NCI-H2029 treated with DMSO at 0.1 percent for 48 hours (cell line): Measurements from ENCODE around the gene GNAS-AS1.

ENCODE experiments used
- DNase-seq: peaks from one replicate; lab custom pipeline; 2025; lab: John Stamatoyannopoulos, UW

GNAS-AS1 gene

DNA sequence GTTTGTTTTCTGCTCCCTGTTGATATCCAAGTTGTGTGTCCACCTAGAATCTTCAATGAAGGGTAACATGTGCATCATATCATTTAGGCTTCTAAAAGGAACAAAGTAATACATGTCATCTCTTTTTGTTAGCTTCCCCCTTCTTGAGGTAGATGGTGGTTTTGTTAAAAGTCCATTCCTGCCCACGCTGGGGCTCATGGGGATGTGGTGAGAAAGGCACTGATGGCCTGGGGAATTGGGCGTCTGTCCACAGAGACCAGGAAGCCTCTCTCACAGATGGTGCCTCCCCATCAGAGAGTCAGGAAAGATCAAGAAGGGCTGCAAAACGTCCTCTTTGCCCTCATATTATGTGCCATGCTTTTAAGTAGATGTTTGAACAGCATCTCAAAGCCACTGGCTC lies 34.3 kb upstream of the GNAS-AS1 start:
- DNase-seq = no peak

DNA sequence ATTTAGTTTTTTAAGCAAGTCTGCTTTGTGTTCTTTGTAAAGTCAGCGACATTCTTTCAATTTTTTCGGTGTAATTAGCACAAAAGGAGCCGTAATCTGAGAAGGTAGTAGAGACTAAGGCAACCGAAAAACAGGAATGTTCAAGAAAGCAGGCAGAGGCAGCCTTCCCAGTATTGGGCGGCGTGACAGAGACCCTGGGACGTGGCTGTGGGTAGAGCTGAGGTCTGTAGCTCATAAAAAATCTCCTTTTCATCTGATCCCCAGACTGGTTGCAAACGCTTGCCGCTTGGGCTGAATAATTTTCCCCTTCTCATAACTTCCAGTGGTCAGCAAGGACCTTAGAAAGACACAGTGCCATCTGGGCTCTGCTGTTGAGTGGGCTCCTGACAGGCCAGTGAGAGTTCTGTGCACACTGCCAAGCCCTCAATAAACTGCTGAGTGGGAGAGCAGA lies 32.6 kb upstream of the GNAS-AS1 start:
- DNase-seq = no peak

DNA sequence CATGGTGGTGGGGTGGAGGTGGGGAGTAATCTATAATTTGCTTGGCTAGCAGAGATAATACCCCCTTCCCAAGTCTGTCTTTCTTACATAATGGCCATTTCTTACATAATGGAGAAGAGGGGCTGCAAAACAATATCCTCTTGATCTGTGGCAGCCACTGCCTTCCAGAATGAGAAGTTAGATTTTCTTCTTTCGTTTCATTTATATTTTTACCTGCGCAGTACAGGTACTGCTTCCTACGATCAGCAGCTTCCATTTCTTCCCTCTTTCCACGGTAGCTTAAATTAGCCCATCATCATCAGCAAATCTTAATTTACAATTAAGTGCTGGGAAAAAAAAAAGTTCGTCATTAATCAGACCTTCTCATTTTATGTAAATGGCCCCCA lies 32.0 kb upstream of the GNAS-AS1 start:
- DNase-seq = no peak

DNA sequence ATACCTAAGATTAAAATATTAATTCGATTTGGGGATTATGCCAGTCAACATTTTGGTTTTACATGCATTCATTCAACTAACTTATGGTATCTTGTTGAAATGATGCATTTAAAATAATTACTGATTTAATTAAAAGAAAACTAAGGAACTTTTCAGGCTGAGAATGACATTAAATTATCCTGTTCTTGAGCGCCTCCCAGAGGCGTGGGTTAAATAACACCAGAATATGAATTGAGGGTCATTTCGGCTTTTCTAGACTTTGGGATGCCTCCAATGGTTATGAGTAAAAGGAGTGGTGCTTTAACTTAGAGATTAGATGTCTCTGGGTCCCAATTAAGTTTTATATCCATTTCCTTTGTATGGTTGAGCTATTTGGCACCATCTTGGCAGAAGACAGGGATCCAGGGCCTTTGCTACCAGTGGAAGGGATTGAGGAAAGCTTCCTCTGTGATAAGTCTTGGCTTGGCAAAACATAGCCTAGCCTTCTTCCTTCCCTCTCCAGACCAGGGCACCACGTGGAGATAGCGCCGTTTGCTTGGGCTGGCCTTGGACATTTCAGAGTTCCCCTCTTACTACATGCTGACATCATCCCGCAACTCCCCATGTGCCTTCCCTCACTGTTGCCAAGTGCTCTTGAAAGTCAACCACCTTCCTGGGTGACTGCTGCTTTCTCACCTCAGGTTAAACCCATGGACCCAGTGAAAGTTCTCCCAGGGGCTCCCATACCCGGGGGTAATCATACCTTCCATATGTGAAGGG lies 30.5 kb upstream of the GNAS-AS1 start:
- no peak for DNase-seq

DNA sequence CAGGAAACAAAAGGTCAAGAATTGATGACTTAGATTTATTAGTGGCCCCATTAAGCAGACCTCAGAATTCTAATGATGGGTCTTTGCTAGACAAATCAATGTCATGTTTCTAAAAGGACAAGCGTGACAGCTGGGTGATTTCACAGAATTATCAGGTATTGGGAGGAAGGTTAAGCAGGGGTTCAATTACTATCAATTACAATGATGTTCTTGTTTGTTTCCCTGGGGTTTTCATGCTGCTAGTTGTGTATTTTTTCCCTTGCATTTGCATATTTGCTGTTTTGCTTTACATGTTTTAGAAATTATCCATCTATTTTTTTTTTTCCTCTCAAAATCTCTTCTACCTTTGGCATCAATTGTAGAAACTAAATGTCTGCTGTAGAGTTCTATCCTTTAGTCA lies 29.7 kb upstream of the GNAS-AS1 start:
- no peak for DNase-seq

DNA sequence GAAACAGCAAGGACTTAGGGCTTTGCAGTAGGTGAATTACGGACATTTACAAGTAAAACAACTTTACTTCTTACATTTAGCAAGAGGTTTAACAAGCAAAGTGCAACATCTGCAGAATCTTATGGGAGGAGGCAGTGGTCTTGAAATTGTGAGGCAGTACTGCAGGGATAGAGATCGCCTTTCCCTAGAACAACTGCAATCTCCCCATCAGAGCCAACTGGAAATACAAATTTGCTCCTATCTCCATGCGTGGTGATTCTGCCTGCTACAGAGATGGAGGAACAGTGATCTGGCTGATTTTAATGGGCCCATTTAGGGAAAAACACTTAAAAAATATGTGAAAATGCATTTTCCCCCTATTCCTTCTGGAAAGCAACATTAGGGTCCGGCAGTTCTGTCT lies 27.7 kb upstream of the GNAS-AS1 start:
- DNase-seq = no peak

DNA sequence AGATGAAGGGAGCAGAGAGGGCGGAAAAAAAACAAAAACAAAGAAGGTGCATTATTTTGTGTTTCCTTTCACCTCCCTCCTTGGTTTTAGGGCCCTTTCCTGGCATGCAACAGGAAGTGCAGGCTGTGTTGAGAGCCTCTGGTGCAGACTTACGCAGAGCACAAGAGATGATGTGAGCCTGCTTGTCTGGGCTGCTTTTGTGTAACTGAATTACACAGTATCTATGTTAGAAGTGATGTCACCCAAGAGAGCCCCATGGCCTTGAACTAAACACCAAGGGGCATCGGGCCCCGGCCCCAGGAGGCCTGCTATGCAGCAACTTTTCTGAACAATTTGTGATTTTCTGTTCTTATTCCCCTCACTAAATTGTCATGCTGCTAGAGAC lies 27.3 kb upstream of the GNAS-AS1 start:
- no peak for DNase-seq

DNA sequence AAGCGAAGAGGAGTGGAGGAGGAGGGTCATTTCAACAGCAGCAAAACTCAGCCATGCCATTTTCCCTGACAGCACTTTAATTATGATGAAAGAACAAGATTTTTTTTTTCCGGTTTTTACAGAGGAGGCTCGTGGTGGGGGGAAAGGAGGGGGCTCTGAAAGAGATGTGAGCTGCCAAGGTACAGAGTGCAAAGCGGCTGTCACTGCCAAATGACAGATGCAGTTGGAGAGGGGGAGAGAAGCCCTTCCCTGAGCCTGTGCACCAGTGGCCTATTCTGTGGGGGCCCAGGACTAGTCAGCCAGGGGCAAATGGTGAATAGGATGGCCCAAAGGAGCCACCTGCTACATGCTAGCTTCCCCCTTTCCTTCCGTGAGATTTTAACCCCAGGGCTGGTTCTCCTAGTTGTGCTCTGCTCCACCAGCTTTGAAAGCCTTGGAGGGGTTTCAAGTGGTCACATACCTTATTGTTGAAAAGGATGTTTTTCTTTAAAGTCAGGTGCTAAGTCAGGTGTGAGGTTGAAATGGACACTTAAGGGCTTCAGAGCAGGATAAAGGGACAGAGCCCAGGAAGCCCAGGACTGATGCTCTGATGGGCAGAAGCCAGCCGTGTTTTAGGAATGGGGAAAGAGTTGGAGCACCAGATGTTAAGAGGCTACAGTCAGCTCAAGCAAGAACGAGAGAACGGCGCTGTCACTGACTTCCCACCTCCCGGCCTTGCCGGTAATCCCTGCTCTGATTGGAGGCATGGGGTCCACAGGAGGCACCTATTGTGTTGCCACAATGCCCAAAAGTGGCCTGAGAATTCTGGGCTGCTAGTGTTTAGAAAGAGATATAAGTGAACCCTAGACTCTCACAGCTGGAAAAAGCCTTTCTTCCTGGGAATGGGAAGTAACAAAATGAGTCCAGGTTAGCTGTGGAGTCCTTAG lies 26.6 kb upstream of the GNAS-AS1 start:
- no peak for DNase-seq

DNA sequence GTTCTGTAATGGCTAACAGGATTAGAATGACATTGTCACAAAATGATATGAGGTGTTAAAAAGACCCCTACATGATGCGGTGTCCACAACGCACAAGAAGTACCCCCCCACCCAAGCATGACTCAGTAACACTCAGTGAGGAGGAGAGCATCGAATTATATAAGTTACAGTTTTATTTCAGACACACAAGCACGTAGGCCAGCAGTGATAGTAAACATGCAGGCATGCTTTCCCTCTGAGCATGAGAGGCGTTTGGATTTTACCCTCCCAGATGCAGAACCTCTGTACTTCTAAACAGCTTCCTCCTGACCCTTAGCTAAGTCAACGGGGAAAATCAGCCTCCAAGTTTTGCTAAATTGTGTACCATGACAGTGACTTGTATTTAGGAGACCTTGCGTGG lies 25.7 kb upstream of the GNAS-AS1 start:
- no peak for DNase-seq

DNA sequence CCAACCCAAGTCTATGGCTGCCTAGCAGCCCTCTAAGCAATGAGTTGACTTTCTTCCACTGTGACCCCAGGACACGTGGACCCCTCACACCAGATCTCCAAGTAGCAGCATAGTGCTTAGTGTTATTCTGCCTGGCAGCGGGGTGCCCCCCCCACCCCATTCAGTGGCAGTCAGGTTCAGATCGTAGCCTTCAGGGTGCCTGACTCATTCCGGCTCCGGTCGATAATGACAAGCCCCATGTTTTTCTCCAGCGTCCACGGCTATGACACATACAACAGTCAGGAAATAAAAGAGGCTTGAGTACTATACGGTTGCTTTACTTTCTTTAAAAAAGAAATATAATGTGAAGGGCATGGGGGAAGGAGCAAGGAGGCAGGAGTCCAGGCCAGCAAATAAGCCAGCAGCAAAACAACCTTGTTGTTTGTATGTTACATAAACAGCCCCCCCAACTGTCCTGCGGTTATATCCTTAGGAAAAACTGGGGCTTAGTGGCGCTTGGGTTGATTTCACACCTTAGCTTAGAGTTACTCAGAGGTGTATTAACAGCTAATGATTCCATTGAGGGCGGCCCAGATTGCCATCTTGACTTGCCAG lies 24.9 kb upstream of the GNAS-AS1 start:
- DNase-seq = no peak

DNA sequence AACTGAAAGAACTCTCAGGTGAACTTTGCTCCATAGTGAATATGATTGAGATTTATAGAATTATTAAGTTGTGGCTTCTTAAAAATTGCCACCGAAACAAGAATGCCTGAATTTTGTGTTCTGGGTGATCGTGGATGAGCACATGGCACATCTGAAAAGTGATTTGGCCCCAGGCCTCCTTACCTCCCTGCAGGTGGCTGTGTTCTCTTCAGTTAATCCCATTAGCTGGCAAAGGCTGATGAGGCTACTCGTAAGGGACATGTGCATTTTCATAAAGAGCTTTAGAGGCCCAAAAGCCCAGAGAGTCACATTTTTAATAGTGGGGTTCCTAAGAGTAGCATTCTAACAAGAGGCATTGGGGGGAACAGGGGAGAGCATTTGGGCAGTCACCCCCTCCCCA lies 24.4 kb upstream of the GNAS-AS1 start:
- no peak for DNase-seq

DNA sequence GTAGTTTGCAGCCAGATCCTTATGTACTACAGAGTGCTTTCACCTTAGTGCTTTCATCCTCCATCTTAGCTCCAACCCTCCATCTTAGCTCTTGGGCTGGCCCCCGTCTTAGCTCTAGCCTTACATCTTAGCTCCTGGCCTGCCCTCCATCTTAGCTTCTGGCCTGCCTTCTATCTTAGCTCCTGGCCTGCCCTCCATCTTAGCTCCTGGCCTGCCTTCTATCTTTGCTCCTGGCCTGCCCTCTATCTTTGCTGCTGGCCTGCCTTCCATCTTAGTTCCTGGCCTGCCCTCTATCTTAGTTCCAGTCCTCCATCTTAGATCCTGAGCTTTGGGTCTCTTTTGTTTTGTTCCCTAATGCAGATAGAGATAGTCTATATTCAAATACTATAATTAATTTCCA lies 23.8 kb upstream of the GNAS-AS1 start:
- no peak for DNase-seq

DNA sequence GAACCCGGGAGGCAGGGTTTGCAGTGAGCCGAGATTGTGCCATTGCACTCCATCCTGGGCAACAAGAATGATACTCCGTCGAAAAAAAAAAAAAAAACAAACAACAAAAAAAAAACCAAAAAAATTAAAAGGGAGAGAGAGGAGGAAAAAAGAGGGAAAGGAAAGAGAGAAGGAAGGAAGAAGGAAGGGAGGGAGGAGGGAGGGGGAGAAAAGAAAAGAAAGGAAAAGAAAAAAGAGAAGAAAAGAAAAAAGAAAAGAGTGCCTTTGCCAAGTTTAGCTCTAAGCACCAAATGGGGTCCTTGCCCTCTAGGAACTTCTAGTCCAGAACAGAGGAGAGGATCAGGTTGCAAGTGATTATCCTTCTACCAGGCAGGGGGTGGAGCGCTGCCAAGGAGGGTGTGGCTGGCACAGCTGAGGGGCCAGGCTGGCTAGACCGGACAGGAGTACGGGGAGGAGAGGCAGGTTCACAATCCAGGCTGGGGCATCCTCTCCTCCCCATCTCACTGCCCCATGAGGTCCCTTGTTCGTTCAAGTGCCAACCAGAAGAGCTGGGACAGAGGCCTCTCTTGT lies 20.9 kb upstream of the GNAS-AS1 start:
- DNase-seq = no peak

DNA sequence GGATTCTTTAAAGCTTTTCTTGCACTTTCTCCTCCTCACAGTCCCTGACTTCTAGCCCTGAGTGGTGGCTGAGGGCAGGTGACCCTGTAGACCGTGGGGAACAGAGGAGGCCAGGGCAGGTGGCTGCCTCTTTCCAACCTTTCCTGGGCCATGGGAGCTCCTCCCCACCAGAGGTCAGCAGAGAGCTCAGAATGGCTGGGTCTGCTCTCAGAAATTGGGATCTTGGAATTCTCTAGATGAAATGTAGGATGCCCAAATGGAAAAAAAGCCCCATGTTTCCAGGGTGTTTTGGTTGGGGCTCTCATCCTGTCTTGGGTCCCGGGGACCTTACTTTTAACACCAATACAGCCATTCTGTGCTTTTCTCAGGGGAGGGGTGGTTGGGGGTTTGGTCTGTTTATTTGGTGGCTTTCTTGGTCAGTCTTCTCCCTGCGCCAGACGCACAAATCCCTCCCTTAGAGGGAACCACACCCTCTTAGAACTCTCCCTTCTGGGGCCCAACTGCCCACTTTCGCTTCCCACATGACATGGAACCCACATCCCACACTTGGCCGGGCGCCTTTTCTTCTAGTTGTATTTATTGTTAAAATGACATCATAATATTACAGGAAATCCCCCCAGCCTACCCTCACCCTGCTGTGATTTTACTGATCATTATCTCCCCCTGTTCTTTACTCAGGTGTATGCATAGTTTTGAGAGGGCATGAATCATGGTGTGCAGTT lies 19.8 kb upstream of the GNAS-AS1 start:
- DNase-seq = peak; percentile 22

DNA sequence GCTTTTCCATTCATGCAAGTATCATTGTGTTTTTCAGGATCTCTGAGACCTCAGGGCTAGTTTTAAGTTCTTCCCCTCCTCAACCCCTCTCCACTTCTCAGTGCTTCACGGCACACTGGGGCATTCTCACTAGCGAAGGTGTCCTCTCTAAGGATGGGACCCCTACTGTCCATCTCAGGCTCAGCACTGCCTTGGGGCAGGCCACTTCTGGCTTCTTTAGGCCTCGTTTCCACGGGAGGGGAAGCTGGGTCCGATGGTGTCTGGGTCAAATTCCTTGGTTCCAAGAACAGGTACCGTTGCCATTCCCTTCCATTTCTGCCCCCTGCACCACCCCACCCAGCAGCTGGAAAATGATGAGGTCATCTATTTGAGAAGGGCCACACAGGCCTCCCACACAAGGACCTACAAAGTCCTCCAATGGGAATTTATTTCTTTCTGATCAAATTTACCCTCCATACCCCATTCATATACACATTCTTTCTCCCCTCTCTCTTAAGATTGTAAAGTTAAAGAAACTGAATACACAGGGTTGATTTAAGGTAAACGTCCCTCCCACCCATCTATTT lies 19.0 kb upstream of the GNAS-AS1 start:
- no peak for DNase-seq

DNA sequence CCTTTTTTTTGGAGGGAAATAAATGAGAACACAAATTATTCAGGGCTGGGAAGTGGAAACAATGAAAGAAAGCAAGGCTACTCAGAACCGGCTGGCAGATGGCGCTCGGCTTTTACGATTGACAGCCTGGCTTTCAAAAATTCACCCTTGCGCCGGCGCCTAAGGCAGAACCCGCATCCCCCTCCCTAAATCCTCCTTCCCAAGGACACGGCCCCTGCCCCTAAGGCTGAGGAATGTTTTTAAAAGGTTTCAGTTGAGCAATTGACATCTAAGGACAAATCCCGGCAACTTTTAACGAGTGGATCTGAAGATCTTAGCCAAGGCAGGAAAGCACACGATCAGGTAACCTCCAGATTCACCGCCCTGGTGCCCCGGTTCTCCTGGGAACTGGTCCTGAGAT lies 18.1 kb upstream of the GNAS-AS1 start:
- DNase-seq = no peak

DNA sequence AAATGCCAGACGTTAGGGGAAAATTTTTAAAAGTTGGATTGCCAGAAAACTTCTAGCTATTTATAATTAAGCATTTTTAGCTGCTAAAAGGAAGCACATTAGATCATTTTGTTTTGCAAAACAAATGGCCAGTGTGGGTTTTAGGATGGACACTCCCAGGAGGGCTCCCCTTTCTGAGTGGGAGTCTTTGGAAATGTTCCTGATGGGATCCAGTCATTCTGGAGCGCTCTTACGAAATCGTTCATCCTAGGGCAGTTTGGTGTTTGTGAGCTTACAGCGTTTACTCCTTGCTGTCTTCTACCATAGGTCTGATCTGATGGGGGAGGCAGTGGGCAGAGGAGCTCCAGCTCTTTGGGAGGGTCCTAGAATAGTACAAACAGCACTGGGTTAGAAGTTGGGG lies 16.5 kb upstream of the GNAS-AS1 start:
- DNase-seq = no peak

DNA sequence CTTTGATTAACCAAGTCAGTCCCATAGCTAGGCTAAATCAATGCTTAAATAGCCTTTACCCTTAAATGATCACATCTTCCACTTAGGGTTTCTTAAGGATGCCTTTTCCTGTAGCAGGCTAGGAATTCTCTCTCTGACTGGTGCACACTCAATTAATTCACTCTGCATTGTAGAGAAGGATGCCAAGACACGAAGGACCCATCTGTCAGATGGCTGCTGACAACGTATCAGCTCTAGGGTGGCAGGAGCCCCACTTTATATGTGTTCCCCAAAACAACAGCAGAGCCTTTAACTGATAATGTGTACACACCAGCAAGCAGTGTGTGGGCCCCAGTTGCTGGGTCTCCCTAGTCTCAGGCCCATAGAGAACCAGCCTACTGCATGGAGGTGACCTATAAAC lies 15.1 kb upstream of the GNAS-AS1 start:
- no peak for DNase-seq

DNA sequence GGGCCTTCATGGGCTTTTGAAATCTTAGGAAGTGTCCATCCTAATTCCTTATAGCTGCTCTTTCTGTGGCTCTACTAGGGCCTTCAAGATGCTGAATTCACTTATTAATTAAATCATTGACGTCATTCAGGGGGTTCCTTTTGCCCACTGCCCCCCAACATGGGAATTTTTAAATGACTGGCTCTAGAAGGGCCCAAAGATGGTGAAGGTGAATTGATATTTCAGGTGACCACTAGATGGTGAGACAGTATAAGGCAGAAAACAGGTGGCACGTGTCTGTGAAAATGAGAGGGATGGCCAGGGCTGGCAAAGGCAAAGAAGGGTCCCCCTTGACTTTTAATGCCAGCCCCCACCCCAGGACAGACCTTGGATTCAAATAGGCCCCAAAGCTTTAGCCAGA lies 13.6 kb upstream of the GNAS-AS1 start:
- DNase-seq = no peak

DNA sequence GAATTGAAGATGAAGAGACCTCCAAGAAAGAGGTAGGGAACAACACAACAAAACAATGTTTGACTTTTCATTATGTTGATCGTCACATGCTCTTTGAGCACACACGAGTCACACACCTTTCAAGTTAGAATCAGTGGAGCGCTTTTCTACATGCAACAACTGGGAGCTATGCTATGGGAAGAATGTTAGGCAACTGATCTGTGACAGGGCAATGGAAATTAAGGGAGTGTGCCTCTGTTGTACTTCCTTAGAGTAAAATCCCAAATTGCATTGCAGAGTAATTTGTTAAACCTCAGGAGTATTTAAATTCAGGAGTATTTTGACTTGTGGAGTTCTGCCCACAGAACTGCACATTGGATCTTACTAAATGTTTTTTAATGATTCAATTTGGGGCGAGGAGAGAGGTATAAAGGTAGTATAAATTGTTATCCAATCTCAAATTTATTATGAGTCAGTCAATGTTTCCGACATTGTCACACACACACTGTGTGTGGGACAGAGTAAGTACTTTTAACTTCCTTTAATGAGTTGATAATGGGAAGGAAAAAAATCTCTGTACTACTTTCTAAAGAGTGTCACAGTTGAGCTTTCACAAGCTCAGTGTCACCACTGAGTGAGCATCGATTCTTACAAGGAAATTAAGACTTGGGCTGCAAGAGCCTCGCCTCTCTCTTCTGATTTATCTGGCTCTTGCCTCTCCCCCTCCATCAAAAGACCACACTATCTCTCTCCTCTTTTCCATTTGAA lies 12.5 kb upstream of the GNAS-AS1 start:
- no peak for DNase-seq
